ENCODE results near the gene ASB16. TPM values are rescaled to one million over a fixed set of nuclear protein-coding genes. Genes with fewer than 3 reads are reported as not detected.

Gene ASB16
- total RNA-seq, 2 experiments from 2014 or later: 0.26 to 0.42 TPM

- peak overlapping the region; percentile 30 for H3K27ac Mint-ChIP-seq
- no peaks in the 10 kb centered on the region for H3K9me3 Mint-ChIP-seq (ENCODE audit: insufficient read depth)
- peaks cover 56% of the 10 kb centered on the region for H3K36me3 Mint-ChIP-seq (ENCODE audit: low read depth)
- no peak overlapping the region for H3K4me3 Mint-ChIP-seq
- H3K27me3 Mint-ChIP-seq (ENCODE audit: low read depth): no peaks in the 10 kb centered on the region
- peaks cover 21% of the 10 kb centered on the region for H3K4me1 Mint-ChIP-seq (ENCODE audit: low read depth)
- DNase-seq: no peak
- ATAC-seq: no peak
- CTCF ChIA-PET: no interaction called here
- POLR2A ChIA-PET: interaction anchor here (1.1 kb wide), 1 partner anchor 14 kb away, joined by 3 read pairs; no protein-coding TSS in a partner anchor
These were observed 22.2 kb downstream of the ASB16 start for GRCh38 chr17:44192750-44193149.

GRCh38 chr17:44193326-44194084 is 23.0 kb downstream of the ASB16 start:
- CTCF ChIA-PET: no interaction called here
- POLR2A ChIA-PET: interaction anchor here (0.6 kb wide), 1 partner anchor 8 kb away, joined by 3 read pairs; no protein-coding TSS in a partner anchor
- Mint-ChIP-seq H3K9me3 (ENCODE audit: insufficient read depth) (no peaks in the 10 kb centered on the region), H3K27ac (peak overlapping the region; percentile 30), H3K27me3 (ENCODE audit: low read depth) (no peaks in the 10 kb centered on the region), H3K4me1 (ENCODE audit: low read depth) (peaks cover 19% of the 10 kb centered on the region), H3K36me3 (ENCODE audit: low read depth) (peaks cover 63% of the 10 kb centered on the region), H3K4me3 (no peak overlapping the region)
- no peak for DNase-seq
- no peak for ATAC-seq

GRCh38 chr17:44197107-44197506 is 26.6 kb downstream of the ASB16 start:
- H3K4me1 Mint-ChIP-seq (ENCODE audit: low read depth): peaks cover 24% of the 10 kb centered on the region
- ChIA-PET CTCF (interaction anchor here (1.7 to 3.3 kb wide), 3 partner anchors 10 to 134 kb away, joined by 9 to 20 read pairs (median 13); partner anchors contain the start of gene TMUB2), POLR2A (interaction anchor here (0.9 to 3.6 kb wide), 5 partner anchors 8 to 147 kb away, joined by 3 to 22 read pairs (median 12); partner anchors contain the start of gene TMUB2)
- H3K9me3 Mint-ChIP-seq (ENCODE audit: insufficient read depth): no peaks in the 10 kb centered on the region
- peak overlapping the region; percentile 88 for H3K4me3 Mint-ChIP-seq
- peak overlapping the region; percentile 95 for H3K27ac Mint-ChIP-seq
- DNase-seq: no peak
- no peaks in the 10 kb centered on the region for H3K27me3 Mint-ChIP-seq (ENCODE audit: low read depth)
- peaks cover 49% of the 10 kb centered on the region for H3K36me3 Mint-ChIP-seq (ENCODE audit: low read depth)
- ATAC-seq: no peak

GRCh38 chr17:44197980-44198720 is 27.6 kb downstream of the ASB16 start:
- Mint-ChIP-seq H3K9me3 (ENCODE audit: insufficient read depth) (no peaks in the 10 kb centered on the region), H3K36me3 (ENCODE audit: low read depth) (peaks cover 47% of the 10 kb centered on the region), H3K4me1 (ENCODE audit: low read depth) (peaks cover 33% of the 10 kb centered on the region), H3K27me3 (ENCODE audit: low read depth) (no peaks in the 10 kb centered on the region), H3K4me3 (peak overlapping the region; percentile 88), H3K27ac (peak overlapping the region; percentile 95)
- DNase-seq (peak; percentile 83), ATAC-seq (peak; percentile 27)
- ChIA-PET CTCF (interaction anchor here (0.8 to 3.3 kb wide), 11 partner anchors 12 to 325 kb away, joined by 3 to 20 read pairs (median 4); partner anchors contain the start of genes GRN and TMUB2), POLR2A (interaction anchor here (0.6 to 3.6 kb wide), 18 partner anchors 9 to 148 kb away, joined by 3 to 22 read pairs (median 4); partner anchors contain the start of genes HDAC5, TMUB2 and UBTF)

DNA sequence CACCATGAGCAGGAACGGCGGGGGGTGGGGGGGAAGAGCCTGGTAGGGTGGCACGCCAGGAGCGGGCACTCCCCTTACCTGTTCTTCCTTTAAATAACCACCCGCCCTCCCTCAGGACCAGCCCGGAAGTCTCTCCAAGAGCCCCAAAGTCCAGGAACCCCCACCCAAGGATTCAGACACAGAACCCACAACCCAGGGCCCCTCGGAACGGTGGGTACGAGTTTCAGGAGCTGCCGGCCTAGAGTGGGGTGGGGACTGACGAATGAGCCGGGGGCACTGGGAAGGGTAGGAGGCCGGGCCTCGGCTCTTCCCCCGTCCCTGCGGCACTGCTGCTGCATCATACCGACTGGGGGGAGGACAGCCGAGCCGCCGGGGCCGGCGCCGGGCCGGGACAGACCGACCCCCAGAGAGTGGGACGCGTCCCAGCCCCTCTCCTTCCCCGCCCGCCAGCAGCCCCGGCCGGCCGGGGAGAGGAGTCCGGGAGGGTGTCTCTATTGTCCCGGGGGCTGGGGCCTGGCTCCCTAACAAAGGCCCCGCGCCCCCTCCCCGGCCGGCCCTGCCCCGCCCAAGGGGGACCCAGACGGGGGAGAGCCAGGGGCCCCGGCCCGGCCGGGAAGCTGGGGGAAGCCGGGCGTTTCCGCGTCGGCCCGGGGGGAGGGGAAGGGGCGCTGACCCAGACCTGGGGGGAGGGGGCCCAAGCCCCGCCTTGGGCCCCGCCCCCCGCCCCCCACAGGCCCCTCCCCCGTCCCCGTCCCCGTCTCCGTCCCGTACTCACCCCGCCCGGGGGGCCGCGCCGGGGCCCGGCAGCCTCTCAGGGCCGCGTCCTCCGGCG is 28.4 kb downstream of the ASB16 start:
- peak; percentile 68 for DNase-seq
- H3K9me3 Mint-ChIP-seq (ENCODE audit: insufficient read depth): no peaks in the 10 kb centered on the region
- ChIA-PET POLR2A (interaction anchor here (0.7 to 3.6 kb wide), 12 partner anchors 8 to 30 kb away, joined by 3 to 22 read pairs (median 6); partner anchors contain the start of genes TMUB2 and UBTF), CTCF (interaction anchor here (1.0 to 3.3 kb wide), 10 partner anchors 11 to 324 kb away, joined by 3 to 20 read pairs (median 5); partner anchors contain the start of genes GRN and TMUB2)
- peaks cover 41% of the 10 kb centered on the region for H3K4me1 Mint-ChIP-seq (ENCODE audit: low read depth)
- H3K27ac Mint-ChIP-seq: peak overlapping the region; percentile 95
- peak overlapping the region; percentile 88 for H3K4me3 Mint-ChIP-seq
- no peaks in the 10 kb centered on the region for H3K27me3 Mint-ChIP-seq (ENCODE audit: low read depth)
- H3K36me3 Mint-ChIP-seq (ENCODE audit: low read depth): peaks cover 42% of the 10 kb centered on the region
- peak; percentile 18 for ATAC-seq

- H3K4me3 Mint-ChIP-seq: peak within 1 kb of the TSS; percentile 88
- ChIA-PET POLR2A (interaction anchor here (1.0 to 3.6 kb wide), 10 partner anchors 9 to 18 kb away, joined by 4 to 22 read pairs (median 8); partner anchors contain the start of gene TMUB2), CTCF (interaction anchor here (1.2 to 3.3 kb wide), 5 partner anchors 10 to 146 kb away, joined by 3 to 20 read pairs (median 9); partner anchors contain the start of genes GRN and TMUB2)
- H3K36me3 Mint-ChIP-seq (ENCODE audit: low read depth): peaks cover 35% of the 10 kb centered on the region
- ATAC-seq: peak; percentile 84
- peaks cover 43% of the 10 kb centered on the region for H3K4me1 Mint-ChIP-seq (ENCODE audit: low read depth)
- H3K9me3 Mint-ChIP-seq (ENCODE audit: insufficient read depth): no peaks in the 10 kb centered on the region
- H3K27ac Mint-ChIP-seq: peak within 1 kb of the TSS; percentile 95
- no peaks in the 10 kb centered on the region for H3K27me3 Mint-ChIP-seq (ENCODE audit: low read depth)
- peak; percentile 100 for DNase-seq
These were observed 29.3 kb downstream of the ASB16 start, which contains the start of gene ATXN7L3 for GRCh38 chr17:44199553-44200477. Gene ATXN7L3 (minus strand): TSS chr17:44199884. CDS start chr17:44198070, 1,814 bp downstream.

- Mint-ChIP-seq H3K4me1 (ENCODE audit: low read depth) (peaks cover 43% of the 10 kb centered on the region), H3K9me3 (ENCODE audit: insufficient read depth) (no peaks in the 10 kb centered on the region), H3K27ac (peak overlapping the region; percentile 90), H3K4me3 (peak overlapping the region; percentile 79), H3K27me3 (ENCODE audit: low read depth) (no peaks in the 10 kb centered on the region), H3K36me3 (ENCODE audit: low read depth) (peaks cover 29% of the 10 kb centered on the region)
- DNase-seq (no peak), ATAC-seq (no peak)
- POLR2A ChIA-PET: interaction anchor here (1.2 to 3.6 kb wide), 5 partner anchors 9 to 126 kb away, joined by 5 to 19 read pairs (median 8); partner anchors contain the start of genes TMUB2 and UBTF
- CTCF ChIA-PET: interaction anchor here (1.5 to 4.6 kb wide), 8 partner anchors 9 to 150 kb away, joined by 3 to 50 read pairs (median 17); partner anchors contain the start of genes GRN and UBTF
These were observed 30.1 kb downstream of the ASB16 start for GRCh38 chr17:44200478-44201155.

GRCh38 chr17:44202756-44203155 is 32.3 kb downstream of the ASB16 start:
- DNase-seq: no peak
- Mint-ChIP-seq H3K9me3 (ENCODE audit: insufficient read depth) (no peaks in the 10 kb centered on the region), H3K36me3 (ENCODE audit: low read depth) (peaks cover 23% of the 10 kb centered on the region), H3K27me3 (ENCODE audit: low read depth) (no peaks in the 10 kb centered on the region), H3K4me1 (ENCODE audit: low read depth) (peaks cover 38% of the 10 kb centered on the region), H3K27ac (peak overlapping the region; percentile 79), H3K4me3 (no peak overlapping the region)
- POLR2A ChIA-PET: interaction anchor here (0.6 to 1.3 kb wide), 3 partner anchors 16 to 147 kb away, joined by 3 to 4 read pairs (median 3); partner anchors contain the start of gene TMUB2
- no peak for ATAC-seq
- CTCF ChIA-PET: interaction anchor here (1.8 to 4.6 kb wide), 6 partner anchors 13 to 160 kb away, joined by 7 to 50 read pairs (median 14); partner anchors contain the start of genes FAM171A2 and GRN

- no peak overlapping the region for H3K4me3 Mint-ChIP-seq
- H3K27ac Mint-ChIP-seq: peak overlapping the region; percentile 79
- CTCF ChIA-PET: interaction anchor here (0.6 to 4.6 kb wide), 22 partner anchors 10 to 159 kb away, joined by 3 to 50 read pairs (median 6); partner anchors contain the start of genes FAM171A2, GRN and TMUB2
- H3K4me1 Mint-ChIP-seq (ENCODE audit: low read depth): peaks cover 38% of the 10 kb centered on the region
- peaks cover 25% of the 10 kb centered on the region for H3K36me3 Mint-ChIP-seq (ENCODE audit: low read depth)
- H3K27me3 Mint-ChIP-seq (ENCODE audit: low read depth): no peaks in the 10 kb centered on the region
- DNase-seq: peak; percentile 81
- POLR2A ChIA-PET: interaction anchor here (0.7 to 1.7 kb wide), 9 partner anchors 9 to 126 kb away, joined by 3 to 4 read pairs (median 3); no protein-coding TSS in a partner anchor
- H3K9me3 Mint-ChIP-seq (ENCODE audit: insufficient read depth): no peaks in the 10 kb centered on the region
- ATAC-seq: no peak
These were observed 33.4 kb downstream of the ASB16 start for GRCh38 chr17:44203731-44204440.

All from activated CD8-positive, alpha-beta T cell treated with anti-CD3 and anti-CD28 coated beads, Interleukin-2, amount 10 ng/mL, durations not matched to agents 7 days and 5 days (primary cell).